Small intestine (tissue), 7 donors: ENCODE measurements around the gene DGCR2. TPM values are rescaled to one million over a fixed set of nuclear protein-coding genes. Genes with fewer than 3 reads are reported as not detected.
"Not testable (repeated sequence)": the region's sequence is repeated elsewhere in the genome, so short reads cannot be mapped to it uniquely, and the experiment has no call there.

Source experiments
- DNase-seq, 2 donors: peaks; one replicate each; pipeline versions ENCODE4 v3.0.0 to v3.0.0-alpha.2; 2013
- FAIRE-seq: peaks from 2 replicates; lab custom pipeline; 2012; peaks lifted over from hg19 to GRCh38; lab: Jason Lieb, UNC
- H3K27ac ChIP-seq, 3 donors: one replicate each; pipeline ENCODE4 v1.5.1; 2013; ENCODE audit warnings: low read length in 2 of 3, mild to moderate bottlenecking in 2 of 3, control low read depth in 1 of 3, inconsistent platforms in 1 of 3, low read depth in 1 of 3, moderate library complexity in 1 of 3
- H3K27me3 ChIP-seq, 3 donors: one replicate each; pipeline ENCODE4 v1.6.1; 2013; ENCODE audit warnings: low read length in 3 of 3, inconsistent platforms in 1 of 3; ENCODE audit not compliant: control insufficient read depth in 3 of 3, insufficient read depth in 3 of 3
- H3K36me3 ChIP-seq, 3 donors: one replicate each; pipeline ENCODE4 v1.6.1; 2013; ENCODE audit warnings: low read length in 3 of 3, inconsistent platforms in 1 of 3, low read depth in 1 of 3, mild to moderate bottlenecking in 1 of 3, moderate library complexity in 1 of 3; ENCODE audit not compliant: control insufficient read depth in 3 of 3, insufficient read depth in 2 of 3
- H3K4me1 ChIP-seq, 3 donors: one replicate each; pipeline ENCODE4 v1.6.1; 2013; ENCODE audit warnings: low read length in 2 of 3, inconsistent platforms in 1 of 3, low read depth in 1 of 3, mild to moderate bottlenecking in 1 of 3, moderate library complexity in 1 of 3; ENCODE audit not compliant: control insufficient read depth in 3 of 3, insufficient read depth in 2 of 3
- H3K4me3 ChIP-seq, 3 donors: one replicate each; pipeline ENCODE4 v1.5.1; 2013; ENCODE audit warnings: low read length in 3 of 3, control low read depth in 1 of 3, inconsistent platforms in 1 of 3, low read depth in 1 of 3, mild to moderate bottlenecking in 1 of 3, moderate library complexity in 1 of 3
- H3K9me3 ChIP-seq, 2 donors: one replicate each; pipeline ENCODE4 v1.6.1; 2013; ENCODE audit warnings: low read depth in 1 of 2, low read length in 1 of 2; ENCODE audit not compliant: control insufficient read depth in 2 of 2, insufficient read depth in 1 of 2
- WGBS, 3 donors: extraction: QIAGEN DNeasy Blood & Tissue Kit; methylation state at CpG; one replicate each; pipeline ENCODE4 v1.1.7; 2013; 5-methylcytosine and 5-hydroxymethylcytosine counted together
- polyA plus RNA-seq, 4 donors: library from polyadenylated mRNA; stranded (reverse) in 3 of 4; unstranded in 1 of 4; fragments of 200-250 nt in 3 of 4; fragments of 120-200 nt in 1 of 4; gene quantifications; one replicate each; pipeline versions ENCODE4 v1.2.1 to v1.2.3, GENCODE V29; 2013
- donor health status: healthy with polysubstance abuse.
- donor health status: control.
- donor health status: control.
- donor health status: Bipolar disorder and iron deficiency.
- donor health status: healthy.

The DGCR2 gene
- polyA plus RNA-seq, 4 donors = 14.8 to 61.6 (median 34.0) TPM

- Histone ChIP-seq H3K27ac (no peak overlapping the region), H3K27me3 (peaks cover 0 to 35% (median 28%) of the 10 kb centered on the region in 3 donors), H3K4me1 (peaks cover 0 to 1% (median 0%) of the 10 kb centered on the region in 3 donors), H3K36me3 (no peaks in the 10 kb centered on the region), H3K4me3 (no peak overlapping the region), H3K9me3 (peaks cover 0 to 12% of the 10 kb centered on the region in 2 donors)
- DNase-seq (no peak), FAIRE-seq (no peak)
- WGBS, 3 donors = 97 to 98% (median 97%) methylated on average over 6 of the region's 6 CpGs
Observed at GRCh38 chr22:19164425-19164824, 42.2 kb upstream of the DGCR2 start.

GRCh38 chr22:19158649-19159048 is 36.4 kb upstream of the DGCR2 start:
- H3K4me1 ChIP-seq, H3K27me3 ChIP-seq, FAIRE-seq, H3K9me3 ChIP-seq, H3K4me3 ChIP-seq, H3K27ac ChIP-seq, H3K36me3 ChIP-seq, DNase-seq: not testable (repeated sequence)
- WGBS, 3 donors = 78 to 91% (median 89%) methylated on average over 11 of the region's 11 CpGs

GRCh38 chr22:19156109-19156508 is 33.9 kb upstream of the DGCR2 start:
- WGBS, 3 donors = 65 to 83% (median 75%) methylated on average over 9 of the region's 9 CpGs
- not testable (repeated sequence) for H3K4me1 ChIP-seq, FAIRE-seq, H3K36me3 ChIP-seq, H3K9me3 ChIP-seq, H3K4me3 ChIP-seq, H3K27ac ChIP-seq, DNase-seq
- H3K27me3 ChIP-seq = peaks cover 3 to 25% (median 21%) of the 10 kb centered on the region in 3 donors

GRCh38 chr22:19152942-19153883 is 31.0 kb upstream of the DGCR2 start:
- WGBS, 3 donors = 51 to 61% (median 53%) methylated on average over 11 of the region's 11 CpGs
- no peaks in the 10 kb centered on the region for H3K36me3 ChIP-seq
- H3K9me3 ChIP-seq = peaks cover 0 to 6% of the 10 kb centered on the region in 2 donors
- H3K27me3 ChIP-seq = peaks cover 30 to 43% (median 37%) of the 10 kb centered on the region in 3 donors
- FAIRE-seq (no peak), DNase-seq (no peak)
- H3K27ac ChIP-seq = no peak overlapping the region
- no peak overlapping the region for H3K4me3 ChIP-seq
- H3K4me1 ChIP-seq = peaks cover 0 to 2% (median 0%) of the 10 kb centered on the region in 3 donors

- H3K4me3 ChIP-seq = no peak overlapping the region
- no peak for DNase-seq
- no peaks in the 10 kb centered on the region for H3K36me3 ChIP-seq
- H3K9me3 ChIP-seq = peaks cover 0 to 6% of the 10 kb centered on the region in 2 donors
- no peak for FAIRE-seq
- peaks cover 0 to 2% (median 0%) of the 10 kb centered on the region in 3 donors for H3K4me1 ChIP-seq
- WGBS, 3 donors = 51 to 62% (median 52%) methylated on average over 10 of the region's 10 CpGs
- peaks cover 37 to 60% (median 42%) of the 10 kb centered on the region in 3 donors for H3K27me3 ChIP-seq
- no peak overlapping the region for H3K27ac ChIP-seq
Observed at GRCh38 chr22:19151329-19152191, 29.3 kb upstream of the DGCR2 start.

DNA sequence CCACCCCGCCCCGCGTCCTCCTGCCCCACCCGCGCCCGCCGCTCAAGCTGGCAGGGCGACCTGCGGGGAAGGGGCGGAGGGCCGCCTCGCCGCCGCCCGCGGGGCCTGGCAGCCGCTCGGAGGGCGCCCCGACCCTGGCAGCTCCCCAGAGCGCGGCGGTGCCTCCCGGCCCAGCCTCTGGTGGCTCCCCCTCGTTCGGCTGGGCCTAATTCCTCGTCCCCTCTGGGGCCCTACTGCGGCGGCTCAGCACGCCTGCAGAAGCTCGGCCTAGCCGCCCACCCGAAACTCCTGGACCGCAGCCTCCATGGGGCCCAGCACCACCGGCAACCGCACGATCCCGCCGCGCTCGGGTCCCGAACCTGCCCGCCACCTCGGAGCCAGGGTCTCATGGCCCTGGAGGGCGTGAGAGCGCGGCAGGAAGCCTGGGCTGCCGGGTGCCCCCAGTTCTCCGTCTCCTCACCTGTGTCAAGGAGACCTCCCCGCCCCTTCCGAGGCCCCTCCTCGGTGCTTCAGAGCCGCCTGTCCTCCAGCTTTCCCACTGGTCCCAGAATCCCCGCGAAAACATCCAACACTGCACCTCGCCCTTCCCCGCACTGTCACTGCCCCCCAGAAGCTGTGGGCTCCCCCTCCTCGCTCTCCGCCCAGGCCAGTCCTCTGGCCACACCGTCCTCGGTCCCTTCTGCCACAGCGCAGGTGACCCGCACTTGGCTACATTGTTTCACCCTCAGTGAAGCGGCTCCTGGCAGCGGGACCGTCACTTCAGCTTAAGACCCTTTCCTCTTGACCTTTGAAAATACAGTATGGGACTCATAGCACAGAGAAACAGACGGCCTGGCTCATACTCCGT is 28.5 kb upstream of the DGCR2 start:
- Histone ChIP-seq H3K4me1 (peaks cover 0 to 2% (median 0%) of the 10 kb centered on the region in 3 donors), H3K36me3 (no peaks in the 10 kb centered on the region), H3K4me3 (no peak overlapping the region), H3K9me3 (peaks cover 0 to 6% of the 10 kb centered on the region in 2 donors), H3K27me3 (peaks cover 37 to 67% (median 42%) of the 10 kb centered on the region in 3 donors), H3K27ac (no peak overlapping the region)
- FAIRE-seq (no peak), DNase-seq (no peak)
- 10 to 20% (median 15%) methylated on average over 44 to 68 of the region's 68 CpGs for WGBS, 3 donors

- peak within 1 kb of the TSS in 1 of 3 donors; percentile 31 for H3K4me3 ChIP-seq
- no peaks in the 10 kb centered on the region for H3K36me3 ChIP-seq
- DNase-seq (no peak), FAIRE-seq (no peak)
- 0 to 12% (median 2%) methylated on average over 5 to 59 of the region's 59 CpGs for WGBS, 3 donors
- no peak within 1 kb of the TSS for H3K27ac ChIP-seq
- peaks cover 37 to 66% (median 41%) of the 10 kb centered on the region in 3 donors for H3K27me3 ChIP-seq
- peaks cover 0 to 6% of the 10 kb centered on the region in 2 donors for H3K9me3 ChIP-seq
- H3K4me1 ChIP-seq = peaks cover 0 to 2% (median 0%) of the 10 kb centered on the region in 3 donors
Observed at GRCh38 chr22:19149991-19150390, 27.8 kb upstream of the DGCR2 start, which contains the start of gene GSC2. Gene GSC2, minus strand, starts transcription at chr22:19150292. Its CDS starts 9 bp downstream, at chr22:19150283.
